ENCODE measurements around the gene CCDC142. TPM values are rescaled to one million over a fixed set of nuclear protein-coding genes. Genes with fewer than 3 reads are reported as not detected.

Gene CCDC142
- total and polyA plus RNA-seq, 9 of the 15 experiments (the other 6 are each of a cell fraction or from before 2014, with no cell fraction given) = 0.55 to 11.7 (median 7.2) TPM

GRCh38 chr2:74472086-74472944, 10.5 kb downstream of the CCDC142 start, which contains the start of gene MRPL53 (continued):
- TF ChIP-seq, protein P1, sequence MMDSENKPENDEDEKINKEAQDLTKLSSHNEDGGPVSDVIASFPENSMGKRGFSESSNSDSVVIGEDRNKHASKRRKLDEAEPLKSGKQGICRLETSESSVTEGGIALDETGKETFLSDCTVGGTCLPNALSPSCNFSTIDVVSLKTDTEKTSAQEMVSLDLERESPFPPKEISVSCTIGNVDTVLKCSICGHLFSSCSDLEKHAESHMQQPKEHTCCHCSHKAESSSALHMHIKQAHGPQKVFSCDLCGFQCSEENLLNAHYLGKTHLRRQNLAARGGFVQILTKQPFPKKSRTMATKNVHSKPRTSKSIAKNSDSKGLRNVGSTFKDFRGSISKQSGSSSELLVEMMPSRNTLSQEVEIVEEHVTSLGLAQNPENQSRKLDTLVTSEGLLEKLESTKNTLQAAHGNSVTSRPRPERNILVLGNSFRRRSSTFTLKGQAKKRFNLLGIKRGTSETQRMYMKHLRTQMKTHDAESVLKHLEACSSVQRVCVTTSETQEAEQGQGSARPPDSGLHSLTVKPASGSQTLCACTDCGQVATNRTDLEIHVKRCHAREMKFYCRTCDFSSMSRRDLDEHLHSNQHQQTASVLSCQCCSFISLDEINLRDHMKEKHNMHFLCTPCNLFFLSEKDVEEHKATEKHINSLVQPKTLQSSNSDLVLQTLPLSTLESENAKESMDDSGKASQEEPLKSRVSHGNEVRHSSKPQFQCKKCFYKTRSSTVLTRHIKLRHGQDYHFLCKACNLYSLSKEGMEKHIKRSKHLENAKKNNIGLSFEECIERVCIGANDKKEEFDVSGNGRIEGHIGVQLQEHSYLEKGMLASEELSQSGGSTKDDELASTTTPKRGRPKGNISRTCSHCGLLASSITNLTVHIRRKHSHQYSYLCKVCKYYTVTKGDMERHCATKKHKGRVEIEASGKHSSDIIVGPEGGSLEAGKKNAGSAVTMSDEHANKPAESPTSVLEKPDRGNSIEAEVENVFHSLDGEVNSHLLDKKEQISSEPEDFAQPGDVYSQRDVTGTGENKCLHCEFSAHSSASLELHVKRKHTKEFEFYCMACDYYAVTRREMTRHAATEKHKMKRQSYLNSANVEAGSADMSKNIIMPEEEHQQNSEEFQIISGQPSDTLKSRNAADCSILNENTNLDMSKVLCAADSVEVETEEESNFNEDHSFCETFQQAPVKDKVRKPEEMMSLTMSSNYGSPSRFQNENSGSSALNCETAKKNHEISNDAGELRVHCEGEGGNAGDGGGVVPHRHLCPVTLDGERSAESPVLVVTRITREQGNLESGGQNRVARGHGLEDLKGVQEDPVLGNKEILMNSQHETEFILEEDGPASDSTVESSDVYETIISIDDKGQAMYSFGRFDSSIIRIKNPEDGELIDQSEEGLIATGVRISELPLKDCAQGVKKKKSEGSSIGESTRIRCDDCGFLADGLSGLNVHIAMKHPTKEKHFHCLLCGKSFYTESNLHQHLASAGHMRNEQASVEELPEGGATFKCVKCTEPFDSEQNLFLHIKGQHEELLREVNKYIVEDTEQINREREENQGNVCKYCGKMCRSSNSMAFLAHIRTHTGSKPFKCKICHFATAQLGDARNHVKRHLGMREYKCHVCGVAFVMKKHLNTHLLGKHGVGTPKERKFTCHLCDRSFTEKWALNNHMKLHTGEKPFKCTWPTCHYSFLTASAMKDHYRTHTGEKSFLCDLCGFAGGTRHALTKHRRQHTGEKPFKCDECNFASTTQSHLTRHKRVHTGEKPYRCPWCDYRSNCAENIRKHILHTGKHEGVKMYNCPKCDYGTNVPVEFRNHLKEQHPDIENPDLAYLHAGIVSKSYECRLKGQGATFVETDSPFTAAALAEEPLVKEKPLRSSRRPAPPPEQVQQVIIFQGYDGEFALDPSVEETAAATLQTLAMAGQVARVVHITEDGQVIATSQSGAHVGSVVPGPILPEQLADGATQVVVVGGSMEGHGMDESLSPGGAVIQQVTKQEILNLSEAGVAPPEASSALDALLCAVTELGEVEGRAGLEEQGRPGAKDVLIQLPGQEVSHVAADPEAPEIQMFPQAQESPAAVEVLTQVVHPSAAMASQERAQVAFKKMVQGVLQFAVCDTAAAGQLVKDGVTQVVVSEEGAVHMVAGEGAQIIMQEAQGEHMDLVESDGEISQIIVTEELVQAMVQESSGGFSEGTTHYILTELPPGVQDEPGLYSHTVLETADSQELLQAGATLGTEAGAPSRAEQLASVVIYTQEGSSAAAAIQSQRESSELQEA (IDR thresholded peaks at IDR 0.05; ENCODE audit: low read depth) = no peak
- peak; percentile 30; the same call in 1 of the 2 replicates for TF ChIP-seq SREBF1 (IDR thresholded peaks at IDR 0.05; ENCODE audit: borderline replicate concordance, low read depth, low read length)
- TF ChIP-seq BRF1 (IDR thresholded peaks at IDR 0.05; ENCODE audit: borderline replicate concordance, extremely low read depth, insufficient read length) = no peak
- TF ChIP-seq CHD2 (IDR thresholded peaks at IDR 0.05; ENCODE audit: low read depth, low read length) = peak; percentile 72; the same call in 1 of the 2 replicates
- no peak for TF ChIP-seq SMARCB1 (IDR thresholded peaks at IDR 0.05; ENCODE audit: insufficient read length, low read depth)
- peak; percentile 74 to 75; a peak in 1 of 4 replicates for TF ChIP-seq SIN3A (IDR thresholded peaks at IDR 0.05; ENCODE audit: borderline replicate concordance in 2 of 2, control insufficient read depth in 1 of 2, low read depth in 2 of 2, low read length in 2 of 2)
- no peak for TF ChIP-seq ELK3 (CRISPR knock-in tag; IDR thresholded peaks at IDR 0.05)
- TF ChIP-seq SRSF3 (IDR thresholded peaks at IDR 0.05; ENCODE audit: insufficient read depth, low read length) = no peak
- TF ChIP-seq ZFP91 (CRISPR knock-in tag; IDR thresholded peaks at IDR 0.05) = no peak
- TF ChIP-seq NCOA1 (IDR thresholded peaks at IDR 0.05; ENCODE audit: low read depth) = peak; percentile 74
- TF ChIP-seq NFRKB (IDR thresholded peaks at IDR 0.05; ENCODE audit: low read depth) = peak; percentile 96
- TF ChIP-seq, protein P2, sequence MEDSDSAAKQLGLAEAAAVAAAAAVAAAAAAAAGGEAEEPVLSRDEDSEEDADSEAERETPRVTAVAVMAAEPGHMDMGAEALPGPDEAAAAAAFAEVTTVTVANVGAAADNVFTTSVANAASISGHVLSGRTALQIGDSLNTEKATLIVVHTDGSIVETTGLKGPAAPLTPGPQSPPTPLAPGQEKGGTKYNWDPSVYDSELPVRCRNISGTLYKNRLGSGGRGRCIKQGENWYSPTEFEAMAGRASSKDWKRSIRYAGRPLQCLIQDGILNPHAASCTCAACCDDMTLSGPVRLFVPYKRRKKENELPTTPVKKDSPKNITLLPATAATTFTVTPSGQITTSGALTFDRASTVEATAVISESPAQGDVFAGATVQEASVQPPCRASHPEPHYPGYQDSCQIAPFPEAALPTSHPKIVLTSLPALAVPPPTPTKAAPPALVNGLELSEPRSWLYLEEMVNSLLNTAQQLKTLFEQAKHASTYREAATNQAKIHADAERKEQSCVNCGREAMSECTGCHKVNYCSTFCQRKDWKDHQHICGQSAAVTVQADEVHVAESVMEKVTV (CRISPR knock-in tag; IDR thresholded peaks at IDR 0.05) = 0 out of 2 replicates have a peak, but pooled peaks have one; percentile 20
- TF ChIP-seq GABPB1 (CRISPR knock-in tag; IDR thresholded peaks at IDR 0.05) = peak; percentile 100

Measured in K562 (cell line).